GM12878 (cell line): Measurements from ENCODE around the gene REM1. TPM values are rescaled to one million over a fixed set of nuclear protein-coding genes. Genes with fewer than 3 reads are reported as not detected.

ENCODE experiments used
- BRCA1 ChIP-seq: IDR thresholded peaks from 2 replicates; pipeline ENCODE4 v1.6.1; 2011; ENCODE audit warnings: low read depth, low read length, improper control_type of control experiment
- CUX1 ChIP-seq: IDR thresholded peaks from 2 replicates; pipeline ENCODE4 v1.6.1; 2012; ENCODE audit warnings: improper control_type of control experiment, low read depth, low read length; ENCODE audit not compliant: insufficient replicate concordance
- E2F4 ChIP-seq: IDR thresholded peaks from 2 replicates; pipeline ENCODE4 v1.6.1; 2012; ENCODE audit warnings: low read depth, low read length, improper control_type of control experiment
- ESRRA ChIP-seq: IDR thresholded peaks from 2 replicates; pipeline ENCODE4 v1.6.1; 2012; ENCODE audit warnings: mild to moderate bottlenecking, low read length, improper control_type of control experiment
- GABPA ChIP-seq: IDR thresholded peaks from 2 replicates; pipeline ENCODE4 v1.6.1; 2014; ENCODE audit warnings: antibody characterized with exemption, low read depth, mild to moderate bottlenecking, inconsistent platforms
- IKZF1 ChIP-seq: fragments of 450-650 bp; conservative IDR thresholded peaks from 2 replicates; pipeline ENCODE4 v1.6.1; 2017; ENCODE audit warnings: antibody characterized with exemption, mild to moderate bottlenecking
- IRF4 ChIP-seq: IDR thresholded peaks from 2 replicates; pipeline ENCODE4 v1.6.1; 2011; ENCODE audit warnings: low read depth, low read length
- JUND ChIP-seq: IDR thresholded peaks from 2 replicates; pipeline ENCODE4 v1.6.1; 2012; ENCODE audit warnings: low read depth, mild to moderate bottlenecking, low read length, improper control_type of control experiment, moderate library complexity
- MTA2 ChIP-seq: fragments of 450-650 bp; IDR thresholded peaks from 2 replicates; pipeline ENCODE4 v1.6.1; 2016; ENCODE audit warnings: low read depth, mild to moderate bottlenecking, moderate library complexity
- MXI1 ChIP-seq: fragments of 150-350 bp; IDR thresholded peaks from 2 replicates; pipeline ENCODE4 v1.6.1; 2011; ENCODE audit warnings: low read depth, mild to moderate bottlenecking, inconsistent platforms, low read length, improper control_type of control experiment
- NFYB ChIP-seq: IDR thresholded peaks from 2 replicates; pipeline ENCODE4 v1.6.1; 2011; ENCODE audit warnings: low read depth, mild to moderate bottlenecking, low read length, improper control_type of control experiment, moderate library complexity; ENCODE audit not compliant: insufficient read depth
- NKRF ChIP-seq: fragments of 450-650 bp; conservative IDR thresholded peaks from 2 replicates; pipeline ENCODE4 v1.6.1; 2017; ENCODE audit warnings: mild to moderate bottlenecking, moderate library complexity
- RAD21 ChIP-seq: IDR thresholded peaks from 2 replicates; pipeline ENCODE4 v1.6.1; 2011; ENCODE audit warnings: mild to moderate bottlenecking, low read depth, low read length, moderate library complexity; ENCODE audit not compliant: insufficient read depth
- RBBP5 ChIP-seq: fragments of 200-600 bp; sonication (generic); conservative IDR thresholded peaks from 2 replicates; pipeline ENCODE4 v1.6.1; 2016
- SREBF1 ChIP-seq: IDR thresholded peaks from 2 replicates; pipeline ENCODE4 v1.6.1; 2012; ENCODE audit warnings: mild to moderate bottlenecking, low read length
- TARDBP ChIP-seq: IDR thresholded peaks from 2 replicates; pipeline ENCODE4 v1.6.1; 2016; ENCODE audit warnings: borderline replicate concordance
- ZBTB40 ChIP-seq: fragments of 450-650 bp; IDR thresholded peaks from 2 replicates; pipeline ENCODE4 v1.6.1; 2016; ENCODE audit warnings: mild to moderate bottlenecking, moderate library complexity, borderline replicate concordance
- polyA plus RNA-seq, 11 experiments: library from polyadenylated mRNA; depleted of rRNA in 4 of 11; unstranded in 6 of 11; stranded (reverse) in 5 of 11; fragments of >200 nt; fragmentation: Nextera tagmentation in 4 of 11; fragmentation: Illumina TruSeq in 1 of 11; extraction: Ambion mirVana in 4 of 11; extraction: Trizol in 1 of 11; gene quantifications; 1 replicate in 1 of 11; 2 replicates in 10 of 11; pipeline versions ENCODE4 v1.2.1 to v1.2.3, GENCODE V29; 2011 to 2016; ENCODE audit warnings: inconsistent platforms in 2 of 11, missing spikeins in 2 of 11, low read depth in 1 of 11
- total RNA-seq, 4 experiments: library from RNA; depleted of rRNA in 3 of 4; stranded (reverse); fragments of >200 nt in 3 of 4; fragmentation: Illumina TruSeq in 1 of 4; extraction: Trizol in 1 of 4; gene quantifications; 2 replicates each; pipeline versions ENCODE4 v1.2.1 to v1.2.3, GENCODE V29; 2013 to 2021

The REM1 gene
- total and polyA plus RNA-seq, 10 of the 15 experiments (the other 5 are each of a cell fraction or from before 2014, with no cell fraction given), result not detected

GRCh38 chr20:31514154-31515071 is 39.3 kb downstream of the REM1 start, which contains the start of gene HM13 (continued):
- TF ChIP-seq E2F4 (0 out of 2 replicates have a peak, but pooled peaks have one; percentile 16), RBBP5 (no peak), NKRF (peak; percentile 86), NFYB (no peak), BRCA1 (no peak), RAD21 (no peak), ZBTB40 (peak; percentile 37; the same call in 1 of the 2 replicates), IKZF1 (peak; percentile 84), SREBF1 (no peak), MTA2 (no peak), IRF4 (peak; percentile 42; the same call in 1 of the 2 replicates), GABPA (0 out of 2 replicates have a peak, but pooled peaks have one; percentile 48), JUND (no peak), CUX1 (no peak), TARDBP (no peak), ESRRA (no peak), MXI1 (peak; percentile 95)
